Upper lobe of right lung (tissue), 1 donor: ENCODE measurements around the gene TLE2. TPM values are rescaled to one million over a fixed set of nuclear protein-coding genes. Genes with fewer than 3 reads are reported as not detected.
A peak's percentile ranks its signal among the peaks of the same experiment; 100 is the strongest.

ENCODE experiments used
- ATAC-seq: fragments of 200-7000 bp; cut with Tn5 transposase; one replicate; pipeline ENCODE4 v1.9.1; 2020; ENCODE audit warnings: mild to moderate bottlenecking, moderate library complexity
- DNase-seq: peaks from one replicate; pipeline ENCODE4 v3.0.0-alpha.2; 2020
- H3K27ac ChIP-seq: fragments of 200-600 bp; one replicate; pipeline ENCODE4 v1.8.0; 2022
- H3K27me3 ChIP-seq: fragments of 200-600 bp; one replicate; pipeline ENCODE4 v1.8.0; 2022; ENCODE audit warnings: mild to moderate bottlenecking
- H3K36me3 ChIP-seq: fragments of 200-600 bp; one replicate; pipeline ENCODE4 v1.8.0; 2022
- H3K4me1 ChIP-seq: fragments of 200-600 bp; one replicate; pipeline ENCODE4 v1.8.0; 2022
- H3K4me3 ChIP-seq: fragments of 200-600 bp; one replicate; pipeline ENCODE4 v1.8.0; 2022; ENCODE audit warnings: mild to moderate bottlenecking
- H3K9me3 ChIP-seq: fragments of 200-600 bp; one replicate; pipeline ENCODE4 v1.8.0; 2022
- CTCF ChIP-seq: fragments of 200-600 bp; IDR thresholded peaks from one replicate; pipeline ENCODE4 v1.8.0; 2022; ENCODE audit warnings: antibody characterized with exemption
- intact Hi-C: fragments of 100-400 bp; cut with DNase I; formaldehyde crosslinking; loops from one replicate; pipeline ENCODE4 v1.11.0; 2022
- total RNA-seq: library from RNA; stranded (reverse); fragmentation: NEBNext Ultra II Directional; extraction: Animal tissue kit (Norgen Biotek cat#: 25700); gene quantifications from one replicate; pipeline ENCODE4 v1.2.1, GENCODE V29; 2021
- donor health status: DM: no; HTN: yes; CAD: no; lungs with severe emphysema.

The TLE2 gene
- total RNA-seq, 1 donor from 2014 or later = 58.6 TPM

DNA sequence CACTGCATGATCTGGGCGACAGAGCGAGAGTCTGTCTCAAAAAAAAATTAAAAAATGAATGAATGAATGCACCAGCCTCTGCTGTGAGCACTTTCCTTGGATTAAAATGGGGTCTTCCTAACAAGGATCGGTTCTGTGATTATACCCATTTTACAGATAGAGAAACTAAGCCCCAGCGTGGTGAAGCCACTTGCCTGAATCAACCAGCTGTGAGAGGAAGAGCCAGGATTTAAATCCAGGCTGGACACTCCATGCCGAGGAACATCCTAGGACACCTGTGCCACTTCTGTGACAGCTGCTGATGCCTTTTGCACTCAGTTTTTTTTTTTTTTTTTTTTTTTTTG is 19.1 kb upstream of the TLE2 start:
- TF ChIP-seq CTCF = no peak
- ATAC-seq (no peak), DNase-seq (no peak)
- Histone ChIP-seq H3K36me3 (peaks cover 1% of the 10 kb centered on the region), H3K9me3 (no peaks in the 10 kb centered on the region), H3K27me3 (no peaks in the 10 kb centered on the region), H3K4me3 (no peak overlapping the region), H3K4me1 (peaks cover 12% of the 10 kb centered on the region), H3K27ac (no peak overlapping the region)
- intact Hi-C loops = no loop called here

DNA sequence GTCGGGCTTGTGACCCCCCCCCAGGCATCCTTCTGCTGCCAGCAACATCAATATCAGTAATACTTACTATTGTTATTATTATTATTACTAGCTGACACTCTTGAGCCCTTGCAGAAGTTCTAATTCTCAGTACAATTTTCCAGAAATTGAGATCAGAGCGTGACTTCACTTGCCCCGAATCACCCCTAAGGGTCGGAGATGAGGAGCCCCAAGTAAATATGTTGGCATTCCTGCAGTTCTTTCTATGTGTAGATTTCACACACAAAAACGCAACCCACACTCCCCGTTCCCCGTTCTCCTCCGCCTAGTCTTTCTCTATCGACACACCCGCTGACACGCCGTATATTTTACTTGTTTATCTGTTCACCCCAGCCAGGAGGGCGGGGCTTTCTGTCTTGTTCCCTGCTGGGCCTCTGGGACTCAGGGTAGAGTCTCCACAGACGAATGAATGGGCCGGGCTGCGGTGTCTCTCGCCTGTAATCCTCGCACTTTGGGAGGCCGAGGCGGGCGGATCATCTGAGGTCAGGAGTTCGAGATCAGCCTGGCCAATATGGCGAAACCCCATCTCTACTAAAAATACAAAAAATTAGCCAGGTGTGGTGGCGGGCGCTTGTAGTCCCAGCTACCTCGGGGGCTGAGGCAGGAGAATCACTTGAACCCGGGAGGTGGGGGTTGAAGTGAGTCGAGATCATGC is 18.6 kb upstream of the TLE2 start:
- no peak for TF ChIP-seq CTCF
- intact Hi-C loops = no loop called here
- Histone ChIP-seq H3K36me3 (no peaks in the 10 kb centered on the region), H3K27me3 (no peaks in the 10 kb centered on the region), H3K9me3 (no peaks in the 10 kb centered on the region), H3K4me3 (peak overlapping the region; percentile 37), H3K27ac (peak overlapping the region; percentile 30), H3K4me1 (peaks cover 12% of the 10 kb centered on the region)
- DNase-seq = peak; percentile 82
- peak; percentile 83 for ATAC-seq

GRCh38 chr19:3046698-3047495 is 17.8 kb upstream of the TLE2 start:
- intact Hi-C loops = no loop called here
- TF ChIP-seq CTCF = no peak
- Histone ChIP-seq H3K4me3 (peak overlapping the region; percentile 37), H3K27ac (peak overlapping the region; percentile 30), H3K27me3 (no peaks in the 10 kb centered on the region), H3K9me3 (no peaks in the 10 kb centered on the region), H3K4me1 (peaks cover 12% of the 10 kb centered on the region), H3K36me3 (no peaks in the 10 kb centered on the region)
- ATAC-seq (peak; percentile 37), DNase-seq (no peak)

- DNase-seq (no peak), ATAC-seq (no peak)
- no peaks in the 10 kb centered on the region for H3K36me3 ChIP-seq
- H3K27me3 ChIP-seq = no peaks in the 10 kb centered on the region
- peaks cover 12% of the 10 kb centered on the region for H3K4me1 ChIP-seq
- H3K9me3 ChIP-seq = no peaks in the 10 kb centered on the region
- no peak overlapping the region for H3K27ac ChIP-seq
- H3K4me3 ChIP-seq = no peak overlapping the region
- intact Hi-C loops = no loop called here
- no peak for TF ChIP-seq CTCF
These were observed 17.0 kb upstream of the TLE2 start for GRCh38 chr19:3045885-3046697.

GRCh38 chr19:3045191-3045590 is 16.1 kb upstream of the TLE2 start:
- H3K27me3 ChIP-seq = no peaks in the 10 kb centered on the region
- no peak for DNase-seq
- intact Hi-C loops = no loop called here
- H3K4me3 ChIP-seq = no peak overlapping the region
- no peak overlapping the region for H3K27ac ChIP-seq
- no peak for TF ChIP-seq CTCF
- H3K4me1 ChIP-seq = peaks cover 12% of the 10 kb centered on the region
- no peaks in the 10 kb centered on the region for H3K36me3 ChIP-seq
- H3K9me3 ChIP-seq = no peaks in the 10 kb centered on the region
- no peak for ATAC-seq
